ENCODE data around the gene MYO1G. TPM values are rescaled to one million over a fixed set of nuclear protein-coding genes. Genes with fewer than 3 reads are reported as not detected.

The MYO1G gene
- total RNA-seq, 4 donors from 2014 or later = 2.5 to 8.3 (median 6.4) TPM

- in situ Hi-C loops (cut with MboI; ENCODE audit: low pct_ligation_motif_present in 1 of 4, low pct_unique_long_range_greater_than_20kb in 1 of 4, low sequenced_read_pairs in 3 of 4) = loop anchor here in 2 of 4 donors (10.0 to 25.0 kb wide), 2 partner anchors 48 to 326 kb away; partner anchors contain the start of gene TMED4 (in 1 of the 2)
- Histone ChIP-seq H3K27ac (no peak overlapping the region), H3K27me3 (no peaks in the 10 kb centered on the region), H3K9me3 (no peaks in the 10 kb centered on the region), H3K36me3 (no peaks in the 10 kb centered on the region), H3K4me1 (no peaks in the 10 kb centered on the region), H3K4me3 (no peak overlapping the region)
- intact Hi-C loops (cut with DNase I; ENCODE audit: low total_unique reads) = no loop called here
- TF ChIP-seq EP300 (IDR thresholded peaks at IDR 0.05; ENCODE audit: low read depth) (no peak), POLR2AphosphoS5 (IDR thresholded peaks at IDR 0.05) (no peak), POLR2A (IDR thresholded peaks at IDR 0.05) (no peak)
- TF ChIP-seq, protein P1, sequence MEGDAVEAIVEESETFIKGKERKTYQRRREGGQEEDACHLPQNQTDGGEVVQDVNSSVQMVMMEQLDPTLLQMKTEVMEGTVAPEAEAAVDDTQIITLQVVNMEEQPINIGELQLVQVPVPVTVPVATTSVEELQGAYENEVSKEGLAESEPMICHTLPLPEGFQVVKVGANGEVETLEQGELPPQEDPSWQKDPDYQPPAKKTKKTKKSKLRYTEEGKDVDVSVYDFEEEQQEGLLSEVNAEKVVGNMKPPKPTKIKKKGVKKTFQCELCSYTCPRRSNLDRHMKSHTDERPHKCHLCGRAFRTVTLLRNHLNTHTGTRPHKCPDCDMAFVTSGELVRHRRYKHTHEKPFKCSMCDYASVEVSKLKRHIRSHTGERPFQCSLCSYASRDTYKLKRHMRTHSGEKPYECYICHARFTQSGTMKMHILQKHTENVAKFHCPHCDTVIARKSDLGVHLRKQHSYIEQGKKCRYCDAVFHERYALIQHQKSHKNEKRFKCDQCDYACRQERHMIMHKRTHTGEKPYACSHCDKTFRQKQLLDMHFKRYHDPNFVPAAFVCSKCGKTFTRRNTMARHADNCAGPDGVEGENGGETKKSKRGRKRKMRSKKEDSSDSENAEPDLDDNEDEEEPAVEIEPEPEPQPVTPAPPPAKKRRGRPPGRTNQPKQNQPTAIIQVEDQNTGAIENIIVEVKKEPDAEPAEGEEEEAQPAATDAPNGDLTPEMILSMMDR (IDR thresholded peaks at IDR 0.05) = no peak
- no peak for DNase-seq
- 55% methylated on average over 7 of the region's 7 CpGs; no CpG with 5 or more reads in 1 of the 2 donors for WGBS, 2 donors (ENCODE audit: low coverage in 1 of 2)
These were observed 66.0 kb downstream of the MYO1G start for GRCh38 chr7:44912775-44913347.

Other genes starting within 250 kb of the MYO1G start
- 10 to 100 TPM; 40.6 to 92.7 (median 69.3) TPM for gene ZMIZ2, start 230.2 kb downstream of the MYO1G start, total RNA-seq
- gene PPIA, start 182.3 kb downstream of the MYO1G start, total RNA-seq = 1,000 to 10,000 TPM in 1 of 4 donors, 100 to 1,000 TPM in 3; 631 to 1,290 (median 820) TPM
- 100 to 1,000 TPM in 3 of 4 donors, 10 to 100 TPM in 1; 99.6 to 418 (median 115) TPM for gene H2AZ2, start 130.9 kb downstream of the MYO1G start, total RNA-seq
- gene PURB, start 93.5 kb downstream of the MYO1G start, total RNA-seq = 10 to 100 TPM; 13.1 to 26.2 (median 20.4) TPM
- 10 to 100 TPM; 40.4 to 76.4 (median 47.8) TPM for gene CCM2, start 21.2 kb upstream of the MYO1G start, total RNA-seq
- 1 to 10 TPM; 1.1 to 5.2 (median 2.0) TPM for gene NACAD, start 110.0 kb upstream of the MYO1G start, total RNA-seq
- 100 to 1,000 TPM in 3 of 4 donors, 10 to 100 TPM in 1; 83.4 to 140 (median 105) TPM for gene TBRG4, start 132.7 kb upstream of the MYO1G start, total RNA-seq
- 10 to 100 TPM in 3 of 4 donors, 1 to 10 TPM in 1; 6.4 to 25.1 (median 15.2) TPM for gene RAMP3, start 178.8 kb upstream of the MYO1G start, total RNA-seq